SK-N-SH (cell line): ENCODE data around the gene TTN. TPM values are rescaled to one million over a fixed set of nuclear protein-coding genes. Genes with fewer than 3 reads are reported as not detected.

Experiments
- CTCF ChIA-PET: fragments of 300-600, 350-600 bp; formaldehyde crosslinking; extraction: SDS; loops from one replicate; lab custom pipeline; 2021; lab: Yijun Ruan, JAX
- POLR2A ChIA-PET: fragments of 350-600 bp; sonication (Branson Sonifier 250); formaldehyde crosslinking; extraction: SDS; loops from one replicate; lab custom pipeline; 2020; ENCODE audit warnings: antibody characterized with exemption, inconsistent platforms; lab: Yijun Ruan, JAX
- DNase-seq: peaks from one replicate; pipeline ENCODE4 v3.0.0; 2012
- H2AFZ ChIP-seq: fragments of 200-600 bp; sonication (generic); 2 replicates; pipeline ENCODE4 v1.8.1; 2016; ENCODE audit warnings: antibody characterized with exemption, mild to moderate bottlenecking, low read depth
- H3F3A ChIP-seq: fragments of 200-600 bp; sonication (generic); replicated peaks from 2 replicates; pipeline ENCODE3; 2016; ENCODE audit warnings: antibody characterized with exemption, mild to moderate bottlenecking; ENCODE audit not compliant: insufficient read depth
- H3K27ac ChIP-seq, 2 experiments: fragments of 200-500 bp in 1 of 2; fragments of 200-600 bp in 1 of 2; sonication (Bioruptor generic) in 1 of 2; sonication (generic), shearing (Covaris generic) in 1 of 2; 2 replicates each; pipeline versions ENCODE4 v1.5.1 to v1.6.1; 2014 to 2016; ENCODE audit warnings: low read depth in 2 of 2, inconsistent platforms in 1 of 2, low read length in 1 of 2, mild to moderate bottlenecking in 1 of 2, mixed read lengths in 1 of 2
- H3K27me3 ChIP-seq: fragments of 200-600 bp; sonication (generic), shearing (Covaris generic); 2 replicates; pipeline ENCODE4 v1.6.1; 2016; ENCODE audit warnings: mixed run types; ENCODE audit not compliant: insufficient read depth
- H3K36me3 ChIP-seq, 2 experiments: fragments of 200-500 bp in 1 of 2; fragments of 200-600 bp in 1 of 2; sonication (Bioruptor generic) in 1 of 2; sonication (generic) in 1 of 2; replicated peaks in 1 of 2; 2 replicates each; pipeline versions ENCODE3 to v1.5.1; 2014 to 2016; ENCODE audit warnings: low read length in 1 of 2, mild to moderate bottlenecking in 1 of 2; ENCODE audit not compliant: insufficient read depth in 2 of 2, control insufficient read depth in 1 of 2
- H3K4me1 ChIP-seq, 2 experiments: fragments of 200-500 bp in 1 of 2; fragments of 200-600 bp in 1 of 2; sonication (Bioruptor generic) in 1 of 2; sonication (generic), shearing (Covaris generic) in 1 of 2; 2 replicates each; pipeline versions ENCODE4 v1.5.1 to v1.6.1; 2014 to 2016; ENCODE audit warnings: low read depth in 1 of 2, low read length in 1 of 2, mixed run types in 1 of 2; ENCODE audit not compliant: insufficient read depth in 2 of 2, control insufficient read depth in 1 of 2
- H3K4me2 ChIP-seq: fragments of 200-600 bp; sonication (generic), shearing (Covaris generic); 2 replicates; pipeline ENCODE4 v1.6.1; 2017; ENCODE audit warnings: mixed run types
- H3K4me3 ChIP-seq, 2 experiments: fragments of 200-500 bp in 1 of 2; fragments of 200-600 bp in 1 of 2; sonication (Bioruptor generic) in 1 of 2; sonication (generic), shearing (Covaris generic) in 1 of 2; 2 replicates each; pipeline versions ENCODE4 v1.5.1 to v1.8.1; 2014 to 2016; ENCODE audit warnings: low read depth in 2 of 2, inconsistent platforms in 1 of 2, low read length in 1 of 2, mild to moderate bottlenecking in 1 of 2, mixed read lengths in 1 of 2, moderate library complexity in 1 of 2
- H3K79me2 ChIP-seq: fragments of 200-600 bp; sonication (generic); 2 replicates; pipeline ENCODE4 v1.8.1; 2017; ENCODE audit warnings: mild to moderate bottlenecking; ENCODE audit not compliant: insufficient read depth
- H3K9ac ChIP-seq: fragments of 200-600 bp; sonication (generic); 2 replicates; pipeline ENCODE4 v1.6.1; 2017; ENCODE audit warnings: mixed run types
- H3K9me2 ChIP-seq: fragments of 200-600 bp; sonication (generic); 2 replicates; pipeline ENCODE4 v1.6.1; 2017; ENCODE audit warnings: mixed run types
- H3K9me3 ChIP-seq: fragments of 200-600 bp; sonication (generic); 2 replicates; pipeline ENCODE4 v1.6.1; 2017; ENCODE audit warnings: mixed run types, mild to moderate bottlenecking, moderate library complexity
- H4K20me1 ChIP-seq: fragments of 200-600 bp; sonication (generic); 2 replicates; pipeline ENCODE4 v1.6.1; 2017; ENCODE audit warnings: mild to moderate bottlenecking, mixed run types; ENCODE audit not compliant: insufficient read depth
- CTCF ChIP-seq: fragments of 200-600 bp; sonication (generic); IDR thresholded peaks from 2 replicates; pipeline ENCODE4 v1.6.1; 2017; ENCODE audit warnings: antibody characterized with exemption, mild to moderate bottlenecking, moderate library complexity
- EZH2phosphoT487 ChIP-seq: fragments of 200-600 bp; sonication (generic); IDR thresholded peaks from 2 replicates; pipeline ENCODE4 v1.6.1; 2017; ENCODE audit warnings: low read depth, mixed run types, mild to moderate bottlenecking, antibody characterized with exemption, moderate library complexity, borderline replicate concordance
- FOXM1 ChIP-seq: IDR thresholded peaks from 2 replicates; pipeline ENCODE4 v1.4.0; 2012; ENCODE audit warnings: low read depth, mild to moderate bottlenecking
- GATA2 ChIP-seq: sonication (generic); formaldehyde crosslinking; IDR thresholded peaks from 2 replicates; pipeline ENCODE4 v1.5.0; 2020; ENCODE audit warnings: mild to moderate bottlenecking, missing genetic modification reagents
- IRF3 ChIP-seq: fragments of 150-350 bp; IDR thresholded peaks from 2 replicates; pipeline ENCODE4 v1.6.1; 2016; ENCODE audit warnings: mild to moderate bottlenecking, low read depth, low read length
- MXI1 ChIP-seq: IDR thresholded peaks from 2 replicates; pipeline ENCODE4 v1.6.1; 2012; ENCODE audit warnings: mild to moderate bottlenecking, low read depth, low read length, improper control_type of control experiment
- PBX3 ChIP-seq: IDR thresholded peaks from 2 replicates; pipeline ENCODE4; 2012
- RCOR1 ChIP-seq: fragments of 150-350 bp; IDR thresholded peaks from 2 replicates; pipeline ENCODE4 v1.6.1; 2017; ENCODE audit warnings: antibody characterized with exemption, low read length
- REST ChIP-seq: IDR thresholded peaks from 2 replicates; pipeline ENCODE4 v1.6.1; 2012; ENCODE audit warnings: mild to moderate bottlenecking, low read depth, low read length, moderate library complexity
- RFX5 ChIP-seq: IDR thresholded peaks from 2 replicates; pipeline ENCODE4 v1.6.1; 2012; ENCODE audit warnings: mild to moderate bottlenecking, improper control_type of control experiment, low read length
- SMC3 ChIP-seq: IDR thresholded peaks from 2 replicates; pipeline ENCODE4 v1.6.1; 2012; ENCODE audit warnings: low read depth, low read length, improper control_type of control experiment
- TCF12 ChIP-seq: IDR thresholded peaks from 2 replicates; pipeline ENCODE4 v1.4.0; 2012
- USF2 ChIP-seq: fragments of 150-350 bp; IDR thresholded peaks from 2 replicates; pipeline ENCODE4 v1.6.1; 2017; ENCODE audit warnings: antibody characterized with exemption, low read length, low read depth, borderline replicate concordance
- ZBTB33 ChIP-seq: IDR thresholded peaks from 2 replicates; pipeline ENCODE4 v1.4.0; 2012; ENCODE audit warnings: low read depth, borderline replicate concordance
- WGBS: methylation state at CpG from one replicate; pipeline ENCODE4 v1.1.6; 2017; ENCODE audit warnings: low lambda C conversion rate; 5-methylcytosine and 5-hydroxymethylcytosine counted together
- polyA plus RNA-seq, 3 experiments: library from polyadenylated mRNA; depleted of rRNA; stranded (reverse); fragments of >200 nt; gene quantifications; 2 replicates each; pipeline ENCODE4 v1.2.3, GENCODE V29; 2012

Gene TTN
- polyA plus RNA-seq, 1 of the 3 experiments (the other 2 are of a cell fraction): 0.08 TPM

GRCh38 chr2:178681081-178681480, 126.1 kb downstream of the TTN start:
- TF ChIP-seq MXI1: no peak
- TF ChIP-seq USF2: no peak
- no peak for TF ChIP-seq GATA2
- no peak for TF ChIP-seq IRF3
- no peak for TF ChIP-seq PBX3
- no peak for TF ChIP-seq RCOR1
- H3K27me3 ChIP-seq: no peaks in the 10 kb centered on the region
- no peak for DNase-seq
- H3K9me3 ChIP-seq: no peaks in the 10 kb centered on the region
- H3K79me2 ChIP-seq: no peaks in the 10 kb centered on the region
- no peak overlapping the region for H3K9ac ChIP-seq
- H3K27ac ChIP-seq: no peak overlapping the region
- ChIA-PET POLR2A (no interaction called here), CTCF (no interaction called here)
- H3K4me3 ChIP-seq: no peak overlapping the region
- no peak overlapping the region for H2AFZ ChIP-seq
- H3K36me3 ChIP-seq: no peaks in the 10 kb centered on the region
- no peaks in the 10 kb centered on the region for H4K20me1 ChIP-seq
- WGBS: 43% methylated on average over 4 of the region's 4 CpGs
- no peaks in the 10 kb centered on the region for H3K4me1 ChIP-seq
- no peak overlapping the region for H3K4me2 ChIP-seq
- no peaks in the 10 kb centered on the region for H3F3A ChIP-seq
- H3K9me2 ChIP-seq: no peaks in the 10 kb centered on the region

GRCh38 chr2:178679891-178680290, 127.3 kb downstream of the TTN start:
- WGBS: 57% methylated on average over 1 of the region's 1 CpG
- CTCF ChIA-PET: no interaction called here
- Histone ChIP-seq H3K9me3 (no peaks in the 10 kb centered on the region), H3K4me3 (no peak overlapping the region), H3K9ac (no peak overlapping the region), H2AFZ (no peak overlapping the region), H3K4me1 (no peaks in the 10 kb centered on the region), H3K79me2 (no peaks in the 10 kb centered on the region), H3F3A (peaks cover 2% of the 10 kb centered on the region), H3K36me3 (no peaks in the 10 kb centered on the region), H4K20me1 (no peaks in the 10 kb centered on the region), H3K27me3 (no peaks in the 10 kb centered on the region), H3K27ac (no peak overlapping the region), H3K9me2 (no peaks in the 10 kb centered on the region), H3K4me2 (no peak overlapping the region)
- DNase-seq: no peak
- POLR2A ChIA-PET: no interaction called here
- TF ChIP-seq MXI1: no peak
- no peak for TF ChIP-seq TCF12
- TF ChIP-seq REST: no peak
- no peak for TF ChIP-seq SMC3
- TF ChIP-seq CTCF: no peak
- TF ChIP-seq RCOR1: no peak
- no peak for TF ChIP-seq PBX3
- no peak for TF ChIP-seq EZH2phosphoT487
- TF ChIP-seq RFX5: no peak
- no peak for TF ChIP-seq ZBTB33
- no peak for TF ChIP-seq GATA2
- no peak for TF ChIP-seq FOXM1
